ENCODE measurements around the gene ORM2.

The ORM2 gene

GRCh38 chr9:114294664-114295063 is 35.0 kb upstream of the ORM2 start:
- DNase-seq = no peak

- DNase-seq = no peak
These were observed 33.3 kb upstream of the ORM2 start for GRCh38 chr9:114296338-114296737.

DNA sequence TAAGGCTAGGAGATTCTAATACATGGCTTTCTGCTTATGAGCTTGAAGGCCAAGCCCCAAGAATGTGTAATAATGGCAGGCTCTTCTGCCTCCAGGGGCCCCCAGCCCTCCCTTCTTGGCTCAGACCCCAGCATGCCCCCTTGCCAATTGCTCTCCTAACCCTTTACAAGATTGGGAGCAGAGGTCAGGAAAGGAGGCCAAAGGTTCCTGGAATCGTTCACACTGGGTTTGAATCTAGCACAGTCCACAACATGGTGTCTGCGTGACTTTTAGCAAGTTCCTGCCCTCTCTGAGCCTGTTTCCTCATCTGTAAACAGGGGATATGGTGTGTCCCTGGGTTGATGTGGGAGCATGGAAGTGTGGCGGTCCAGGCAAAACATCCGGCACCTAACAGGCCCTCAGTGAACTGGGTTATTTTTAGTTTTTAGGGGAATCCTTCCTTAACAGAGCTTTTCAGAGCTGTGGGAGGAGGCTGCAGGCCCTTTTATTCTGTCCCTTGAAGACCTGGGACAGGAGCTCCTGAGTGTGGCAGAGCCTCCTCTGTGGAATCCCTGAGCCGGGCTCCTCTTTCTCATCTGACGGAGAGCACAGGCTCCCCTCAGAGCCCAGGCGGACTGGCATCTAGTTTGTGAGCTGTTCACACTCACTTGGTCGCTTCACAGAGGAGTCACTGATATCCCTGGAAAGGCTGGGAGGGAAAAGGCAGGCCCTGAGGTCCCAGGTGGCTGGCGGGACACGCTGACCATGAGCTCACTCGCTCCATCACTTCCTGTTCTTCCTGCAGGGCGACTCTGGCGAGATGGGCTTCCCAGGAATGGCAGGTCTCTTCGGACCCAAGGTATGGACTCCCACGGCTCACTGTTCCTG is 30.1 kb upstream of the ORM2 start:
- DNase-seq = no peak

DNA sequence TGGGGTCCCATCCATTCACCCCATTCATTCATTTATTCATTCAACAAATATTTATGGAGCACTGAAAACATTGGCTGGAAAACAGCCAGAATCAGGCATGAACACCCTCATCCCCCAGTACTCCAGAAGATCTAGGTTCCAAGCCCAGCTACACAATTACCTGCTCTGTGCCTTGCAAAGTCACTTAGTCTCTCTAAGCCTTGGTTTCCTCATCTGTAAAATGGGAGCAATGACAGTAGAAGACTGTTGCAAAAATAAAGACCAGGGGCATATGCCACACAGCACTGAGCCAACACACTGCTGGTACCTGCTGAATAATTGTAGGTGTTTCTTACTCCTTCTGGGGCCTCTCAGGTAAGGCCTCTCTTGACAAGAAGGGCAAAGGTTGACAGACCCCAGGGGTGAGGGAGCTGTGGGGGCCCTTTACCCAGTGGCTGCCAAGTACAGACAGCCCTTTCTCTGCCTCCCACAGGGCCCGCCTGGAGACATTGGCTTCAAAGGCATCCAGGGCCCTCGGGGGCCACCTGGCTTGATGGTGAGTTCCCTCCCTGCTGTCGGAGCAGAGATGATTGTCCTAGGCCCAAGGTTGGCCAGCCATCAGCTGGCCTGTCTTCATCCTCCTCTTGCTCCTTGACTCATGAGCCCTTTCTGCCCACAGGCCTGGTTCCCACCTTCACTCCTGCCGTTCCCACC is 29.4 kb upstream of the ORM2 start:
- no peak for DNase-seq

- no peak for DNase-seq
These were observed 28.5 kb upstream of the ORM2 start for GRCh38 chr9:114300846-114301797.

GRCh38 chr9:114301798-114302565 is 27.7 kb upstream of the ORM2 start:
- no peak for DNase-seq

GRCh38 chr9:114302727-114303126 is 26.9 kb upstream of the ORM2 start:
- no peak for DNase-seq

GRCh38 chr9:114303571-114303970 is 26.1 kb upstream of the ORM2 start:
- DNase-seq = no peak

- DNase-seq = peak; percentile 24
These were observed 25.7 kb upstream of the ORM2 start for GRCh38 chr9:114303977-114304376.

DNA sequence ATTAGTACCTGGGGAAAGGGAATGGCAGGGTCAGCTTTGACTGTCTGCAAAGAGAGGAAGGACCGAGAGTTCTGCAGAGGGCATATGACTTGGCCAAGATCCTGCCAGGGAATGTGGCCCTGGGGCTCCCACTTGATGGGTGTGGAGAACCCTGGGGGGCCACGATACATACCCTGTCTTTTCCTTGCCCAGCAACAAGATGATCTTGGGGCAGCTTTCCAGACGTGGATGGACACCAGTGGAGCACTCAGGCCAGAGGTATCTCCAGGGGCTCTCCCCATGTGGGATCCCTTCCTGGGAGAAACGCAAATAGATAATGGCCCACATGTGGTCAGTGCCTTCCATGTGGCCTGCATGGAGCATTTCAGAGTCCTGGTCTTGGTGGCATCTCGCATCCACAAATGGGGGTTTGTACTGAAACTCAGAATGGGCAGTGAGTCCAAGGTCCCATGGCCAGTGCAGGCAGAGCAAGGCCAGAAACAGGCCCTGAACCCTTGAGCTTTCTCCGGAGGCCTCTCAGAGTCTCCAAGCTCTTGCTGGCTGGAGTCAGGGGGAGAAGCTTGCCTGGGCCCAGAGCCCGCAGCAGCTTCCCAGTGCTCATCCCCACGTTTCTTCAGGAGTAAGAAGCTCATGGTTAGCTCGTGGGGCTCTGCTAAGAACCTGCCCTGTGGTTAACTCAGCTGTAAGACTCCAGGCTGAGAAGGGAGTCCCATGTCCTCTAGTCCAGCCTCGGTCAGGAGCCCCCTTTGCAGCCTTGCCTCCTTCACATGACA is 25.1 kb upstream of the ORM2 start:
- DNase-seq = no peak

- no peak for DNase-seq
These were observed 21.8 kb upstream of the ORM2 start for GRCh38 chr9:114307899-114308267.

DNA sequence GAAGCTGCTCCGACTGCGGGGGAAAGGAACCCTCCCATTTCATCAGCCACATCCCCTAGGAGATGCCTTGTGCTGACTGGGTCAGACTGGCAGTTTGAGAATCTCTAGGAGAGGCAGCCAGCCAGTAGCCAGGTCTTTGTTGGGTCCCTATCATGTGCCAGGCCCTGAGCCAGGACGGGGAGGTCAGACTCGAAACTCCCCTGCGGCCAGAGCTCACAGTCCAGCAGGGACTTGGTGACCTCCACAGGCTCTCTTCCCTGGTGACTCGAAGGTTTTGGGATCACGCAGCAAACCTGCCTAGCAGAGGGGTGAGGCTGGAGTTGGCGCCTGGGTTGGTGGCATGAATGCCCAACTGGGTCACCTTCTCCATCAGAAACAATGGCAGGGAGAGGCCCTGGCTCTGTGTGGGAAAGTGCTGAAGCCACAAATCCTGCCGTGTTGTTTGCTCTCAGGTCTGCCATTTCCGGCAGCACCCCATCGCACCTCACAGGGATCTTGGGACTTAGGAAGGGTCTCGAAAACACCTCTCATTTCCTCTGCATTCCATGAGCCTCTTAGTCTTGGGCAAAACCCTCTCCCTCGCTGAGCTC is 21.2 kb upstream of the ORM2 start:
- no peak for DNase-seq

DNA sequence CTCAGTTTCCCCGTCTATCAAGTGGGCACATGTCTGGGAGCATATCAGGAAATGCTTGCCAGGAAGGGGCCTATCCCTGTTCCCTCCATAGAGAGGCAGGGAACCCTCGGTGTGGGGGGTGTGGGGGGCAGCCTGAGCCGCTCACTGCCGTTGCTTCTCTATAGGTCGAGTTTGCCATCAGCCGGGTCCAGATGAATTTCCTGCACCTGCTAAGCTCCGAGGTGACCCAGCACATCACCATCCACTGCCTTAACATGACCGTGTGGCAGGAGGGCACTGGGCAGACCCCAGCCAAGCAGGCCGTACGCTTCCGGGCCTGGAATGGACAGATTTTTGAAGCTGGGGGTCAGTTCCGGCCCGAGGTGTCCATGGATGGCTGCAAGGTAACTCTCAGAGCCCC is 20.6 kb upstream of the ORM2 start:
- DNase-seq = no peak

DNA sequence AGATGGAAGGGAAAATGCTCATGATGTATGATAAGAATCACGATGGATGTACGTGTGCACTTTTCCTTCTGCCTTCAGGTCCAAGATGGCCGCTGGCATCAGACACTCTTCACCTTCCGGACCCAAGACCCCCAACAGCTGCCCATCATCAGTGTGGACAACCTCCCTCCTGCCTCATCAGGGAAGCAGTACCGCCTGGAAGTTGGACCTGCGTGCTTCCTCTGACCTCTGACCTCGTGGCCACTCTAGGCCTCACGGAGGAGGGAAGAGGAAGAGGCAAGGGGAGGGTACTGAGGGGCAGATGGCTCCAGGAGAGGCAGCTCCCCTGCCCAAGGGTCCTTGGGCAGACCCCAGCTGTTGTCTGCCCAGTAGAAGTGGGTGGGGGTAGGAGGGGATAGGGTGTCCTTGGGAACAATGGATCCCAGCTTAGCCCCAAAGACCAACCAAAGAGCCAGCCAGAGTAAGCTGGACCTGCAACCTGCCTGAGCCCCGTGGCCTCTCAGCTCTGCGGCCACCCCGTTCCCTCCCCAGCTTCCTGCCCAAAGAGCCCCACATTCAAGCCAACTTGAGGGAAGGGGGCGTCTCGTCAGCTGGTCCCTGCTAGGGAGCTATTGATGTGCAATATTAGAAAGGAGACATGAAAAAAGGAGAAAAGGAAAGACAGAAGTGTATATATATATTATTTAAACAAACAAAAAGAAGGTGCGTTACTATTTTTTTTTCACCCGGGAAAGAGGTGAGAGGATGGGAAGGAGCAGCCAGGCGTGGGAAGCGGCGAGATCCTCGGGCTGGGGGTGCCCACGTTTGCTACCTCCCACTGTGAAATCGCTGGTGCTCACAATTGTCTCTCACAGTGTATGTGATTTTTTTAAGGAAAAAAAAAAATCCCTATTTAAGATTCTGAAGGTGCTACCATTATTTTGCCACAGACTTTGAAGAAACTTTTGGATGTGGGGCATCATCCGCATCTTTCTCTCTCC is 18.9 kb upstream of the ORM2 start:
- DNase-seq = no peak

DNA sequence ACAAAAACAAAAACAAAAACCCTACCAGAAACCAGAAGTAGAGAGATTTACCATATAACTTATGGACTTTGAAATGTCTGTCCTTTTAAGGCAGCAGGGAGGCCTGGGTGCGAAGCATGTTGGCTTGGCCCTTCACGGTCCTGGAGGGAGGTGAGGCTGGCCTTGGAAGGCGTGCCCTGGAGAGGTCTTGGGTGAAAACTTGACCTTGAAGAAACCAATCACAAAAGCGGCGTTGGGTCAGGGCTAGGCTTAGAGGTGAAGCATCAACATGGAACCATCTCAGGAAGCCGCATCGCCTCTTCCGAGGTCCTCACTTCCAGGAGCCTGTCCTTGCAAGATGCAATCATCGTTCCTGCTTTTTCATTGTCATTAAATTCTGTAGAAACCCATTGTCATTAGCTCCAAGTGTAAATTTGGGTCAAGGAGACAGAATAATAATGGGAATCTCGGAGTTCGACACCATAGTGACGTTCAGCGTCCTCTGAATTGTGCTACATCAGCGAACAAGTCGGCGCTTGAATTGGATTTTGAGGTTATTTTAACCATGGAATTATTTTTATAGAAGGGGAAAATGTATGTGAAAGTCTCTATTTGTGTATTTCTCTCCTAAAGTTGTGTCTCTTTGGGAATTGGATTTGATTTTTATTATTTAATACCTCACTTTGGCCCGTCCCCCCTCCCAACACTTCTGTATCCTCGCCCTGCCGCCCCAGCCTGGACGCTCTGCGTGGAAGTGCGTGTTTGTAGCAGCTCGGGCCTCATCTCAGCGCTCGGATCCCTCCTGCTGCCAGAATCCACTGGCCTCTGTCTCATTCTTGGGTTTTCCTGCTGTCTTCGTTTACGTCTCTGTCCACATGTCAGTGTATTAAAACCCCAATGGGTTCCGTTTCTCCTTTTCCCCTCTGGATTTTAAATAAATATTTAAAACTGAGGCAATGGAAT is 17.8 kb upstream of the ORM2 start:
- no peak for DNase-seq

GRCh38 chr9:114312513-114312875 is 17.2 kb upstream of the ORM2 start:
- no peak for DNase-seq

GRCh38 chr9:114313186-114313585 is 16.5 kb upstream of the ORM2 start:
- no peak for DNase-seq

GRCh38 chr9:114314256-114314867 is 15.3 kb upstream of the ORM2 start:
- no peak for DNase-seq

Measured in fibroblast of skin of scalp (primary cell).